Neuron (in vitro differentiated cells): ENCODE measurements around the gene ZFP69.

ENCODE experiments used
- H2AFZ ChIP-seq: one replicate; pipeline ENCODE4 v1.6.1; 2013; ENCODE audit warnings: low read depth, mild to moderate bottlenecking, inconsistent platforms, low read length, moderate library complexity
- H3K27me3 ChIP-seq: one replicate; pipeline ENCODE4 v1.6.1; 2013; ENCODE audit warnings: low read length; ENCODE audit not compliant: insufficient read depth
- H3K36me3 ChIP-seq: one replicate; pipeline ENCODE4 v1.6.1; 2013; ENCODE audit warnings: low read length; ENCODE audit not compliant: insufficient read depth
- H3K4me1 ChIP-seq: one replicate; pipeline ENCODE4 v1.6.1; 2013; ENCODE audit warnings: low read length; ENCODE audit not compliant: insufficient read depth
- H3K4me3 ChIP-seq: 2 replicates; pipeline ENCODE4 v1.5.1; 2013; ENCODE audit warnings: mild to moderate bottlenecking, low read length, moderate library complexity
- H3K9me3 ChIP-seq: one replicate; pipeline ENCODE4 v1.6.1; 2013; ENCODE audit warnings: low read length

The ZFP69 gene

GRCh38 chr1:40476924-40477677 lies at the start of gene ZFP69:
Gene ZFP69, plus strand, starts transcription at chr1:40477290. Its CDS starts 2,072 bp downstream, at chr1:40479362.
- H3K4me3 ChIP-seq = peak within 1 kb of the TSS; percentile 54
- H3K9me3 ChIP-seq = peaks cover 22% of the 10 kb centered on the region

GRCh38 chr1:40431385-40431784 lies 45.7 kb upstream of the ZFP69 start:
- Histone ChIP-seq H3K4me3 (no peak overlapping the region), H3K36me3 (no peaks in the 10 kb centered on the region), H2AFZ (no peak overlapping the region), H3K27me3 (no peaks in the 10 kb centered on the region), H3K9me3 (peaks cover 2% of the 10 kb centered on the region), H3K4me1 (no peaks in the 10 kb centered on the region)

More at GRCh38 chr1:40476924-40477677, at the start of gene ZFP69:
- Histone ChIP-seq H3K4me1 (peaks cover 6% of the 10 kb centered on the region), H3K36me3 (peaks cover 20% of the 10 kb centered on the region), H2AFZ (peak within 1 kb of the TSS; percentile 55), H3K27me3 (no peaks in the 10 kb centered on the region)

- Histone ChIP-seq H3K27me3 (no peaks in the 10 kb centered on the region), H2AFZ (no peak overlapping the region), H3K36me3 (no peaks in the 10 kb centered on the region), H3K9me3 (peaks cover 2% of the 10 kb centered on the region), H3K4me3 (no peak overlapping the region), H3K4me1 (no peaks in the 10 kb centered on the region)
Observed at GRCh38 chr1:40432644-40433390, 44.3 kb upstream of the ZFP69 start.

- Histone ChIP-seq H3K4me3 (no peak overlapping the region), H3K27me3 (no peaks in the 10 kb centered on the region), H3K36me3 (no peaks in the 10 kb centered on the region), H3K4me1 (no peaks in the 10 kb centered on the region), H2AFZ (no peak overlapping the region), H3K9me3 (peaks cover 2% of the 10 kb centered on the region)
Observed at GRCh38 chr1:40435471-40435870, 41.6 kb upstream of the ZFP69 start.

- Histone ChIP-seq H3K4me3 (no peak overlapping the region), H3K36me3 (no peaks in the 10 kb centered on the region), H3K4me1 (no peaks in the 10 kb centered on the region), H2AFZ (no peak overlapping the region), H3K9me3 (peaks cover 2% of the 10 kb centered on the region), H3K27me3 (no peaks in the 10 kb centered on the region)
Observed at GRCh38 chr1:40435876-40436275, 41.2 kb upstream of the ZFP69 start.

- Histone ChIP-seq H3K27me3 (no peaks in the 10 kb centered on the region), H3K4me1 (no peaks in the 10 kb centered on the region), H3K9me3 (no peaks in the 10 kb centered on the region), H2AFZ (no peak overlapping the region), H3K36me3 (no peaks in the 10 kb centered on the region), H3K4me3 (no peak overlapping the region)
Observed at GRCh38 chr1:40438391-40439015, 38.6 kb upstream of the ZFP69 start.

- Histone ChIP-seq H3K27me3 (no peaks in the 10 kb centered on the region), H3K4me1 (no peaks in the 10 kb centered on the region), H2AFZ (no peak overlapping the region), H3K36me3 (no peaks in the 10 kb centered on the region), H3K4me3 (no peak overlapping the region), H3K9me3 (peaks cover 5% of the 10 kb centered on the region)
Observed at GRCh38 chr1:40439247-40439646, 37.8 kb upstream of the ZFP69 start.

- H3K27me3 ChIP-seq = no peaks in the 10 kb centered on the region
Observed at GRCh38 chr1:40449684-40450494, 27.2 kb upstream of the ZFP69 start, which contains the start of gene ZFP69B. Gene ZFP69B, plus strand, starts transcription at chr1:40450476. Its CDS starts 486 bp downstream, at chr1:40450962.

GRCh38 chr1:40450495-40451237 lies 26.4 kb upstream of the ZFP69 start:
- H3K27me3 ChIP-seq = no peaks in the 10 kb centered on the region
- H3K9me3 ChIP-seq = peaks cover 24% of the 10 kb centered on the region
- H3K36me3 ChIP-seq = peaks cover 18% of the 10 kb centered on the region
- H2AFZ ChIP-seq = peak overlapping the region; percentile 84
- H3K4me3 ChIP-seq = peak overlapping the region; percentile 85
- H3K4me1 ChIP-seq = peaks cover 6% of the 10 kb centered on the region

More at GRCh38 chr1:40449684-40450494, 27.2 kb upstream of the ZFP69 start, which contains the start of gene ZFP69B:
- Histone ChIP-seq H3K4me1 (peaks cover 6% of the 10 kb centered on the region), H3K9me3 (peaks cover 19% of the 10 kb centered on the region), H3K36me3 (peaks cover 10% of the 10 kb centered on the region), H3K4me3 (peak within 1 kb of the TSS; percentile 85), H2AFZ (peak within 1 kb of the TSS; percentile 84)

- Histone ChIP-seq H3K36me3 (peaks cover 21% of the 10 kb centered on the region), H3K4me1 (peaks cover 6% of the 10 kb centered on the region), H3K4me3 (peak overlapping the region; percentile 85), H2AFZ (peak overlapping the region; percentile 84), H3K27me3 (no peaks in the 10 kb centered on the region), H3K9me3 (peaks cover 26% of the 10 kb centered on the region)
Observed at GRCh38 chr1:40451238-40451585, 25.9 kb upstream of the ZFP69 start.

GRCh38 chr1:40454873-40455272 lies 22.2 kb upstream of the ZFP69 start:
- Histone ChIP-seq H3K27me3 (no peaks in the 10 kb centered on the region), H3K4me1 (peaks cover 6% of the 10 kb centered on the region), H2AFZ (no peak overlapping the region), H3K36me3 (peaks cover 57% of the 10 kb centered on the region), H3K9me3 (peaks cover 61% of the 10 kb centered on the region), H3K4me3 (no peak overlapping the region)
